Caco-2 (cell line): ENCODE measurements around the gene FOXF1. TPM values are rescaled to one million over a fixed set of nuclear protein-coding genes. Genes with fewer than 3 reads are reported as not detected.

Experiments
- BruUV-seq: library from RNA; stranded (reverse); fragments of 400-500 nt; replicated peaks from 2 replicates; lab custom pipeline; 2021; lab: Mats Ljungman, UMichigan
- CTCF ChIA-PET: fragments of 300-600 bp; sonication (Branson Sonifier 250); formaldehyde crosslinking; loops from one replicate; lab custom pipeline; 2022; ENCODE audit warnings: antibody characterized with exemption; lab: Charles Lee
- POLR2A ChIA-PET: fragments of 300-600 bp; sonication (Branson Sonifier 250); formaldehyde crosslinking; loops from one replicate; lab custom pipeline; 2022; ENCODE audit warnings: antibody characterized with exemption; lab: Charles Lee
- DNase-seq, 2 experiments: peaks; one replicate each; pipeline versions ENCODE4 v3.0.0 to v3.0.0-alpha.2; 2020 to 2022
- H3K27me3 ChIP-seq: replicated peaks from 2 replicates; pipeline ENCODE4 v1.6.0; 2011; ENCODE audit warnings: low read length; ENCODE audit not compliant: control insufficient read depth, insufficient read depth
- H3K36me3 ChIP-seq: 2 replicates; pipeline ENCODE4 v1.5.1; 2011; ENCODE audit warnings: low read length; ENCODE audit not compliant: control insufficient read depth, insufficient read depth
- H3K4me1 ChIP-seq: fragments of 250-450 bp; sonication (Bioruptor Pico); 2 replicates; pipeline ENCODE4 v1.5.1; 2020; ENCODE audit warnings: mild to moderate bottlenecking
- H3K4me3 ChIP-seq: 2 replicates; pipeline ENCODE4 v1.5.1; 2011; ENCODE audit warnings: low read depth, mild to moderate bottlenecking, control low read depth, low read length
- H3K9me3 ChIP-seq: fragments of 250-450 bp; sonication (Bioruptor Pico); 2 replicates; pipeline ENCODE4 v1.5.1; 2020; ENCODE audit warnings: mild to moderate bottlenecking, moderate library complexity
- H3K27ac Mint-ChIP-seq: one replicate; pipeline ENCODE4 v1.8.0; 2022; ENCODE audit warnings: mixed read lengths; ENCODE audit not compliant: unreplicated experiment
- H3K27me3 Mint-ChIP-seq: one replicate; pipeline ENCODE4 v1.8.0; 2022; ENCODE audit warnings: mixed read lengths; ENCODE audit not compliant: insufficient read depth, unreplicated experiment
- H3K36me3 Mint-ChIP-seq: one replicate; pipeline ENCODE4 v1.8.0; 2022; ENCODE audit warnings: mild to moderate bottlenecking, mixed read lengths; ENCODE audit not compliant: insufficient read depth, unreplicated experiment
- H3K4me1 Mint-ChIP-seq: one replicate; pipeline ENCODE4 v1.8.0; 2022; ENCODE audit warnings: low read depth, mixed read lengths; ENCODE audit not compliant: unreplicated experiment
- H3K4me3 Mint-ChIP-seq: one replicate; pipeline ENCODE4 v1.8.0; 2022; ENCODE audit warnings: mild to moderate bottlenecking, moderate library complexity, mixed read lengths; ENCODE audit not compliant: unreplicated experiment
- H3K9me3 Mint-ChIP-seq: one replicate; pipeline ENCODE4 v1.8.0; 2022; ENCODE audit warnings: mixed read lengths; ENCODE audit not compliant: unreplicated experiment
- CTCF ChIP-seq, 2 experiments: fragments of 200-600 bp in 1 of 2; IDR thresholded peaks; 1 replicate in 1 of 2; 2 replicates in 1 of 2; pipeline versions ENCODE4 v1.5.1 to v1.8.0; 2011 to 2022; ENCODE audit warnings: antibody characterized with exemption in 1 of 2, control low read depth in 1 of 2, inconsistent platforms in 1 of 2, low read depth in 1 of 2, low read length in 1 of 2, mild to moderate bottlenecking in 1 of 2, moderate library complexity in 1 of 2; ENCODE audit not compliant: insufficient read depth in 1 of 2, severe bottlenecking in 1 of 2, unreplicated experiment in 1 of 2
- intact Hi-C: fragments of 100-400 bp; cut with micrococcal nuclease; formaldehyde crosslinking; loops from one replicate; pipeline ENCODE4 v1.10.0; 2022; ENCODE audit not compliant: unreplicated experiment
- total RNA-seq: library from RNA; stranded (reverse); gene quantifications from 2 replicates; pipeline ENCODE4 v1.2.3, GENCODE V29; 2022

The FOXF1 gene
- total RNA-seq, 1 experiment from 2014 or later, result 0.09 TPM

- H3K9me3 ChIP-seq, result no peaks in the 10 kb centered on the region
- BruUV-seq, result no TSS peak
- no peaks in the 10 kb centered on the region for H3K4me1 ChIP-seq
- no peak for TF ChIP-seq CTCF (IDR thresholded peaks at IDR 0.05; ENCODE audit: insufficient read depth in 1 of 2, low read depth in 1 of 2, low read length in 1 of 2, severe bottlenecking in 1 of 2, unreplicated experiment in 1 of 2)
- H3K4me3 ChIP-seq, result no peak overlapping the region
- no peaks in the 10 kb centered on the region for H3K4me1 Mint-ChIP-seq
- no peak for DNase-seq
- H3K9me3 Mint-ChIP-seq, result no peaks in the 10 kb centered on the region
- H3K4me3 Mint-ChIP-seq, result no peak overlapping the region
- no peaks in the 10 kb centered on the region for H3K36me3 ChIP-seq
- CTCF ChIA-PET, result no interaction called here
- H3K27ac Mint-ChIP-seq, result no peak overlapping the region
- H3K27me3 ChIP-seq, result peaks cover 5% of the 10 kb centered on the region; the same call in 1 of the 2 replicates
- POLR2A ChIA-PET, result no interaction called here
- intact Hi-C loops, result no loop called here
- H3K27me3 Mint-ChIP-seq, result peaks cover 33% of the 10 kb centered on the region
- no peaks in the 10 kb centered on the region for H3K36me3 Mint-ChIP-seq
Observed at GRCh38 chr16:86490859-86491639, 19.3 kb upstream of the FOXF1 start.

GRCh38 chr16:86491640-86492023 is 18.7 kb upstream of the FOXF1 start:
- no peak overlapping the region for H3K4me3 Mint-ChIP-seq
- ChIA-PET CTCF (no interaction called here), POLR2A (no interaction called here)
- H3K27me3 ChIP-seq, result peaks cover 5% of the 10 kb centered on the region; the same call in 1 of the 2 replicates
- DNase-seq, result no peak
- TF ChIP-seq CTCF (IDR thresholded peaks at IDR 0.05; ENCODE audit: insufficient read depth in 1 of 2, low read depth in 1 of 2, low read length in 1 of 2, severe bottlenecking in 1 of 2, unreplicated experiment in 1 of 2), result no peak
- H3K36me3 Mint-ChIP-seq, result no peaks in the 10 kb centered on the region
- peaks cover 32% of the 10 kb centered on the region for H3K27me3 Mint-ChIP-seq
- no peaks in the 10 kb centered on the region for H3K4me1 ChIP-seq
- BruUV-seq, result no TSS peak
- no peak overlapping the region for H3K27ac Mint-ChIP-seq
- no peak overlapping the region for H3K4me3 ChIP-seq
- H3K9me3 ChIP-seq, result no peaks in the 10 kb centered on the region
- intact Hi-C loops, result no loop called here
- H3K36me3 ChIP-seq, result no peaks in the 10 kb centered on the region
- H3K4me1 Mint-ChIP-seq, result no peaks in the 10 kb centered on the region
- no peaks in the 10 kb centered on the region for H3K9me3 Mint-ChIP-seq

GRCh38 chr16:86492267-86492960 is 17.9 kb upstream of the FOXF1 start:
- ChIA-PET POLR2A (no interaction called here), CTCF (no interaction called here)
- no peaks in the 10 kb centered on the region for H3K9me3 Mint-ChIP-seq
- peaks cover 31% of the 10 kb centered on the region for H3K27me3 Mint-ChIP-seq
- Histone ChIP-seq H3K4me3 (no peak overlapping the region), H3K4me1 (no peaks in the 10 kb centered on the region), H3K9me3 (no peaks in the 10 kb centered on the region), H3K36me3 (no peaks in the 10 kb centered on the region), H3K27me3 (peaks cover 5% of the 10 kb centered on the region; the same call in 1 of the 2 replicates)
- H3K4me3 Mint-ChIP-seq, result no peak overlapping the region
- no peak overlapping the region for H3K27ac Mint-ChIP-seq
- no peaks in the 10 kb centered on the region for H3K36me3 Mint-ChIP-seq
- no peak for TF ChIP-seq CTCF (IDR thresholded peaks at IDR 0.05; ENCODE audit: insufficient read depth in 1 of 2, low read depth in 1 of 2, low read length in 1 of 2, severe bottlenecking in 1 of 2, unreplicated experiment in 1 of 2)
- H3K4me1 Mint-ChIP-seq, result no peaks in the 10 kb centered on the region
- BruUV-seq, result no TSS peak
- intact Hi-C loops, result no loop called here
- no peak for DNase-seq
